K562 (cell line): ENCODE measurements around the gene ZNF442. TPM values are rescaled to one million over a fixed set of nuclear protein-coding genes. Genes with fewer than 3 reads are reported as not detected.
A peak's percentile ranks its signal among the peaks of the same experiment; 100 is the strongest.

Experiments
- BRF2 ChIP-seq: IDR thresholded peaks from 3 replicates; pipeline ENCODE4 v1.6.1; 2011; ENCODE audit warnings: borderline replicate concordance, mild to moderate bottlenecking; ENCODE audit not compliant: insufficient read length, insufficient read depth
- CBFB ChIP-seq: sonication (generic); formaldehyde crosslinking; IDR thresholded peaks from 2 replicates; pipeline ENCODE4 v1.4.0; 2020; ENCODE audit warnings: mild to moderate bottlenecking, missing genetic modification reagents
- CEBPB ChIP-seq: fragments of 450-650 bp; IDR thresholded peaks from 2 replicates; pipeline ENCODE4 v1.6.1; 2016; ENCODE audit warnings: missing genetic modification characterization, missing compliant biosample characterization
- CHAMP1 ChIP-seq: fragments of 450-650 bp; IDR thresholded peaks from 2 replicates; pipeline ENCODE4 v1.6.1; 2016; ENCODE audit warnings: mild to moderate bottlenecking
- DLX4 ChIP-seq: fragments of 250-450 bp; sonication (Bioruptor Pico); IDR thresholded peaks from 2 replicates; pipeline ENCODE4 v1.6.1; 2021; ENCODE audit warnings: mild to moderate bottlenecking
- FOXP1 ChIP-seq: sonication (generic); formaldehyde crosslinking; IDR thresholded peaks from 2 replicates; pipeline ENCODE4 v1.8.0; 2022; ENCODE audit warnings: mild to moderate bottlenecking, missing genetic modification reagents
- HDAC2 ChIP-seq: fragments of 450-650 bp; IDR thresholded peaks from 2 replicates; pipeline ENCODE4 v1.6.1; 2016; ENCODE audit warnings: mild to moderate bottlenecking
- KAT2B ChIP-seq: IDR thresholded peaks from one replicate; pipeline ENCODE4 v1.6.1; 2012; ENCODE audit warnings: low read depth, mild to moderate bottlenecking, control low read depth, inconsistent platforms, low read length, moderate library complexity
- KLF10 ChIP-seq: fragments of 250-450 bp; sonication (Bioruptor Pico); IDR thresholded peaks from 2 replicates; pipeline ENCODE4 v1.6.1; 2021; ENCODE audit warnings: matching md5 sums
- MAFK ChIP-seq: IDR thresholded peaks from 2 replicates; pipeline ENCODE4 v1.6.1; 2011; ENCODE audit warnings: low read length, improper control_type of control experiment
- POLR2B ChIP-seq: fragments of 450-650 bp; IDR thresholded peaks from 2 replicates; pipeline ENCODE4 v1.6.1; 2018; ENCODE audit warnings: low read depth; ENCODE audit not compliant: partially characterized antibody
- PPARD ChIP-seq: fragments of 250-450 bp; sonication (Bioruptor Pico); IDR thresholded peaks from 2 replicates; pipeline ENCODE4 v1.8.0; 2022; ENCODE audit warnings: inconsistent platforms, mild to moderate bottlenecking, moderate library complexity
- RBM34 ChIP-seq: fragments of 200-400 bp; formaldehyde crosslinking; IDR thresholded peaks from 2 replicates; pipeline ENCODE4 v1.6.1; 2018; ENCODE audit warnings: low read length, borderline replicate concordance; ENCODE audit not compliant: insufficient read depth
- SFPQ ChIP-seq: fragments of 200-400 bp; formaldehyde crosslinking; IDR thresholded peaks from 2 replicates; pipeline ENCODE4 v1.6.1; 2017; ENCODE audit warnings: mild to moderate bottlenecking, low read depth, low read length, moderate library complexity
- SREBF1 ChIP-seq: fragments of 150-350 bp; IDR thresholded peaks from 2 replicates; pipeline ENCODE4 v1.6.1; 2014; ENCODE audit warnings: antibody characterized with exemption, low read depth, low read length, borderline replicate concordance
- ZFP1 ChIP-seq: fragments of 450-650 bp; formaldehyde crosslinking; IDR thresholded peaks from 2 replicates; pipeline ENCODE4 v1.4.0; 2020; ENCODE audit warnings: mild to moderate bottlenecking, mixed read lengths
- ZNF586 ChIP-seq: fragments of 450-650 bp; formaldehyde crosslinking; conservative IDR thresholded peaks from 2 replicates; pipeline ENCODE4 v1.4.0; 2020; ENCODE audit warnings: mild to moderate bottlenecking, moderate library complexity
- ZNF77 ChIP-seq: fragments of 250-450 bp; sonication (Bioruptor Pico); IDR thresholded peaks from 2 replicates; pipeline ENCODE4 v1.5.0; 2020
- ZNF830 ChIP-seq: fragments of 250-450 bp; sonication (Bioruptor Pico); IDR thresholded peaks from 2 replicates; pipeline ENCODE4 v1.5.0; 2021; ENCODE audit warnings: mild to moderate bottlenecking
- polyA plus RNA-seq, 8 experiments: library from polyadenylated mRNA; depleted of rRNA in 4 of 8; stranded (reverse) in 5 of 8; unstranded in 3 of 8; fragments of >200 nt; fragmentation: Nextera tagmentation in 2 of 8; fragmentation: Illumina TruSeq in 1 of 8; extraction: Ambion mirVana in 2 of 8; extraction: Trizol in 1 of 8; gene quantifications; 2 replicates each; pipeline versions ENCODE4 v1.2.1 to v1.2.3, GENCODE V29; 2011 to 2014; ENCODE audit warnings: inconsistent platforms in 1 of 8, missing spikeins in 1 of 8
- total RNA-seq, 7 experiments: library from RNA; depleted of rRNA in 6 of 7; stranded (reverse); fragments of >200 nt in 6 of 7; fragmentation: Illumina TruSeq in 2 of 7; extraction: Trizol in 2 of 7; gene quantifications; 2 replicates each; pipeline versions ENCODE4 v1.2.1 to v1.2.3, GENCODE V29; 2011 to 2021; ENCODE audit warnings: low replicate concordance in 1 of 7
- TF ChIP-seq, protein P1 (sequence below), 3 experiments: IDR thresholded peaks in 2 of 3; conservative IDR thresholded peaks in 1 of 3; 2 replicates each; pipeline ENCODE4 v1.5.1; 2011 to 2012; ENCODE audit warnings: low read length in 3 of 3, mild to moderate bottlenecking in 3 of 3, control low read depth in 2 of 3, improper control_type of control experiment in 1 of 3, inconsistent platforms in 1 of 3, low read depth in 1 of 3, mixed read lengths in 1 of 3, moderate library complexity in 1 of 3; ENCODE audit not compliant: insufficient read depth in 2 of 3

Gene ZNF442
- total and polyA plus RNA-seq, 9 of the 15 experiments (the other 6 are each of a cell fraction or from before 2014, with no cell fraction given), result 1.7 to 7.0 (median 4.1) TPM

DNA sequence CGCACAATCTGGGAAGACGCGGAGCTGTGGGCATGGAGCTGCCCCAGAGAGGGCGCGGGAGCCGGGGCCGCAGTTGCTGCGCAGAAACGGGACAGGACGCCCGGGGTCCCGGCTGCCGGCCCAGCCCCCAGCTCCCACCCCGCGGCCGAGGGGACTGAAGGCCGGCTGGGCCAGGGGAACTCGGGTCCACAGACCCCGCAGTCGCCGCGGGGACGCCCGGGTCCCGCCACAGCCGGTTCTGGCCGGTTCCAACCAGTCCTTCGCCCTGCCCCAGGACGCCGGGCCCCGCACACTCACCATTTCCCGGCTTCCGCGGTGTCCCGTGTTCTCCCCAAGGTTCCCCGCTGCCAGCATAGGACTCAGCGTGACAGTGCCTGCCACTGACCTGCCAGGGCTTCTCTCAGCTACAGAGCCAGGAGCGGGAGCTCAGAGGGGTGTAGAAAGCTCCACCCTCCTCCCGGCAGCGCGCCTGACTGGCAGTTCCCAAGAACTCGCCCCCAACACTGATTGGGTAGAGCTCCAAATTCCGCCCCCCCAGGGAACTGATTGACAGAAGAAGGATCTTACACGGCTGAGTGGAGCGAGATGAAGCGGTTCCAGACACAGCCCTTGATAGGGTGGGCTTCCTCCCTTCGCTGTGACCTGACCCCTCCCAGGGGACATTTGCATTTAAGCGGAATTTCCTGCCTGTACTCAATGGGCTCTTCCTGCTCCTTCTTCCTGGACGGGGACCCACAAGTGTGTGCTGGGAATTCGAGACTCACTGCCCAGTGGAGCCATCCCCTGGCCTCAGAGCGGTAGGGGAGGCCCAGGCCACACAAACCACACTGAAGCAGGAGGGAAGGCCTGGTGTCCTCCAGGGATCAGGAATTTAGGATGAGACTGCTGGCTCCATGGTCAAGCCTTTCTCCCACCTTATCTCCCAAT, at the start of gene ZNF442 (continued):
- TF ChIP-seq SFPQ, result no peak
- no peak for TF ChIP-seq PPARD (CRISPR knock-in tag)
- TF ChIP-seq ZFP1 (CRISPR knock-in tag), result no peak
- TF ChIP-seq POLR2B, result peak; percentile 89
- peak; percentile 77; the same call in 1 of the 2 replicates for TF ChIP-seq HDAC2
- TF ChIP-seq BRF2, result no peak
- TF ChIP-seq CHAMP1, result no peak
- TF ChIP-seq FOXP1, result 0 out of 2 replicates have a peak, but pooled peaks have one; percentile 50
- TF ChIP-seq ZNF830, result no peak
- no peak for TF ChIP-seq ZNF77 (CRISPR knock-in tag)
- no peak for TF ChIP-seq KLF10 (CRISPR knock-in tag)
- no peak for TF ChIP-seq CEBPB (tag)
- no peak for TF ChIP-seq ZNF586 (CRISPR knock-in tag)
- TF ChIP-seq MAFK, result no peak
- no peak for TF ChIP-seq SREBF1
- TF ChIP-seq RBM34, result no peak
- TF ChIP-seq KAT2B, result no peak
- TF ChIP-seq, protein P1, sequence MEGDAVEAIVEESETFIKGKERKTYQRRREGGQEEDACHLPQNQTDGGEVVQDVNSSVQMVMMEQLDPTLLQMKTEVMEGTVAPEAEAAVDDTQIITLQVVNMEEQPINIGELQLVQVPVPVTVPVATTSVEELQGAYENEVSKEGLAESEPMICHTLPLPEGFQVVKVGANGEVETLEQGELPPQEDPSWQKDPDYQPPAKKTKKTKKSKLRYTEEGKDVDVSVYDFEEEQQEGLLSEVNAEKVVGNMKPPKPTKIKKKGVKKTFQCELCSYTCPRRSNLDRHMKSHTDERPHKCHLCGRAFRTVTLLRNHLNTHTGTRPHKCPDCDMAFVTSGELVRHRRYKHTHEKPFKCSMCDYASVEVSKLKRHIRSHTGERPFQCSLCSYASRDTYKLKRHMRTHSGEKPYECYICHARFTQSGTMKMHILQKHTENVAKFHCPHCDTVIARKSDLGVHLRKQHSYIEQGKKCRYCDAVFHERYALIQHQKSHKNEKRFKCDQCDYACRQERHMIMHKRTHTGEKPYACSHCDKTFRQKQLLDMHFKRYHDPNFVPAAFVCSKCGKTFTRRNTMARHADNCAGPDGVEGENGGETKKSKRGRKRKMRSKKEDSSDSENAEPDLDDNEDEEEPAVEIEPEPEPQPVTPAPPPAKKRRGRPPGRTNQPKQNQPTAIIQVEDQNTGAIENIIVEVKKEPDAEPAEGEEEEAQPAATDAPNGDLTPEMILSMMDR (IDR thresholded peaks at IDR 0.05 in 2 of 3, conservative IDR thresholded peaks at IDR 0.05 in 1 of 3; ENCODE audit: insufficient read depth in 2 of 3, low read depth in 1 of 3, low read length in 3 of 3), result peak; percentile 52 to 70 (median 56)
- no peak for TF ChIP-seq CBFB (CRISPR knock-in tag)
- no peak for TF ChIP-seq DLX4 (CRISPR knock-in tag)
